Activated CD8-positive, alpha-beta T cell treated with anti-CD3 and anti-CD28 coated beads for 36 hours (primary cell): Measurements from ENCODE around the gene PHLDA1. TPM values are rescaled to one million over a fixed set of nuclear protein-coding genes. Genes with fewer than 3 reads are reported as not detected.
A peak's percentile ranks its signal among the peaks of the same experiment; 100 is the strongest.

Experiments used
- ATAC-seq: fragments of 200-7000 bp; cut with Tn5 transposase; one replicate; pipeline ENCODE4 v1.10.0; 2021; ENCODE audit warnings: mild to moderate bottlenecking, moderate library complexity
- CTCF ChIA-PET: fragments of 350-600 bp; sonication (Branson Sonifier 250); formaldehyde crosslinking; loops from one replicate; lab custom pipeline; 2021; ENCODE audit warnings: antibody characterized with exemption; lab: Charles Lee
- POLR2A ChIA-PET: fragments of 350-600 bp; sonication (Branson Sonifier 250); formaldehyde crosslinking; loops from one replicate; lab custom pipeline; 2021; ENCODE audit warnings: antibody characterized with exemption; lab: Charles Lee
- DNase-seq: peaks from one replicate; pipeline ENCODE4 v3.0.0-alpha.2; 2020
- H3K27ac Mint-ChIP-seq: one replicate; pipeline ENCODE4 v1.8.0; 2021; ENCODE audit warnings: mild to moderate bottlenecking, mixed read lengths
- H3K27me3 Mint-ChIP-seq: one replicate; pipeline ENCODE4 v1.8.0; 2021; ENCODE audit warnings: mixed read lengths
- H3K36me3 Mint-ChIP-seq: one replicate; pipeline ENCODE4 v1.8.0; 2021; ENCODE audit warnings: low read depth, mixed read lengths
- H3K4me1 Mint-ChIP-seq: one replicate; pipeline ENCODE4 v1.8.0; 2021; ENCODE audit warnings: low read depth, mixed read lengths
- H3K4me3 Mint-ChIP-seq: one replicate; pipeline ENCODE4 v1.8.0; 2021; ENCODE audit warnings: mild to moderate bottlenecking, moderate library complexity, mixed read lengths
- H3K9me3 Mint-ChIP-seq: one replicate; pipeline ENCODE4 v1.8.0; 2021; ENCODE audit warnings: mixed read lengths
- intact Hi-C: fragments of 100-400 bp; cut with micrococcal nuclease; formaldehyde crosslinking; loops from one replicate; pipeline ENCODE4 v1.10.0; 2022
- total RNA-seq, 2 experiments: library from RNA; stranded (reverse); gene quantifications; one replicate each; pipeline ENCODE4 v1.2.3, GENCODE V29; 2021
- TF ChIP-seq, protein P1 (sequence below): fragments of 200-600 bp; IDR thresholded peaks from one replicate; pipeline ENCODE4 v1.8.0; 2022; ENCODE audit warnings: antibody characterized with exemption, mild to moderate bottlenecking

The PHLDA1 gene
- total RNA-seq, 2 experiments from 2014 or later = 33.9 to 35.0 TPM

GRCh38 chr12:76075448-76075847, 43.9 kb upstream of the PHLDA1 start:
- Mint-ChIP-seq H3K4me1 (peaks cover 80% of the 10 kb centered on the region), H3K27me3 (no peaks in the 10 kb centered on the region), H3K4me3 (no peak overlapping the region), H3K36me3 (peaks cover 75% of the 10 kb centered on the region), H3K9me3 (peaks cover 5% of the 10 kb centered on the region), H3K27ac (no peak overlapping the region)
- TF ChIP-seq, protein P1, sequence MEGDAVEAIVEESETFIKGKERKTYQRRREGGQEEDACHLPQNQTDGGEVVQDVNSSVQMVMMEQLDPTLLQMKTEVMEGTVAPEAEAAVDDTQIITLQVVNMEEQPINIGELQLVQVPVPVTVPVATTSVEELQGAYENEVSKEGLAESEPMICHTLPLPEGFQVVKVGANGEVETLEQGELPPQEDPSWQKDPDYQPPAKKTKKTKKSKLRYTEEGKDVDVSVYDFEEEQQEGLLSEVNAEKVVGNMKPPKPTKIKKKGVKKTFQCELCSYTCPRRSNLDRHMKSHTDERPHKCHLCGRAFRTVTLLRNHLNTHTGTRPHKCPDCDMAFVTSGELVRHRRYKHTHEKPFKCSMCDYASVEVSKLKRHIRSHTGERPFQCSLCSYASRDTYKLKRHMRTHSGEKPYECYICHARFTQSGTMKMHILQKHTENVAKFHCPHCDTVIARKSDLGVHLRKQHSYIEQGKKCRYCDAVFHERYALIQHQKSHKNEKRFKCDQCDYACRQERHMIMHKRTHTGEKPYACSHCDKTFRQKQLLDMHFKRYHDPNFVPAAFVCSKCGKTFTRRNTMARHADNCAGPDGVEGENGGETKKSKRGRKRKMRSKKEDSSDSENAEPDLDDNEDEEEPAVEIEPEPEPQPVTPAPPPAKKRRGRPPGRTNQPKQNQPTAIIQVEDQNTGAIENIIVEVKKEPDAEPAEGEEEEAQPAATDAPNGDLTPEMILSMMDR = no peak
- intact Hi-C loops = no loop called here
- DNase-seq = no peak
- POLR2A ChIA-PET = interaction anchor here (3.0 kb wide), 1 partner anchor 8 kb away, joined by 12 read pairs; the partner anchor contains the start of gene NAP1L1
- CTCF ChIA-PET = interaction anchor here (1.3 kb wide), 1 partner anchor 381 kb away, joined by 5 read pairs; no protein-coding TSS in a partner anchor
- ATAC-seq = no peak

DNA sequence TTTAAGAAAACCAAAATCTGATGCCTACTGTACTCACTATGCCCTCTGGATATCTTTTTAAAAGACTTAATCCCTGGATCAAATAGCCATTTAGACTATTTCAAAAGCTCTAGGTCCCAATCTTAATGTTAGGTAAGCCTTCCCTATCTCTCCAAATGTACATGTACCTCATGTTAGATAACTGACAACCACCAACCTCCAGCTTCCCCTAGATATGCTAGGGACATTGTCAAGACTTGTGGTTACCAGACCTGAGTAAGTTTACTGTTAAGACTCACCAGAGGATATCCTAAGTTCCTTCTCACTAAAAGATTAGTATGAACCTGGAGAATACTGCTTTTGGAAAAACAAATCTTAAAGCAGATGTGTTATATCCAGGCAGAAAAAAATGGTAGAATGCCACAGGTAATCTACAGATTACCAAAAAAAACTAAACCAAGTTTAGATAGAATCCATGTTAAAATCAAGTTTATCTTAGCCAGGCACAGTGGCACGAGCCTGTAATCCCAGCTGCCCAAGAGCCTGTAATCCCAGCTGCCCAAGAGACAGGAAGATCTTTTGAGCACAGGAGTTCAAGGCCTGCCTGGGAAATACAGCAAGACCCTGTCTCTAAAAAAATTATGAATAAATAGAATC, 43.2 kb upstream of the PHLDA1 start:
- Mint-ChIP-seq H3K27me3 (no peaks in the 10 kb centered on the region), H3K36me3 (peaks cover 76% of the 10 kb centered on the region), H3K27ac (peak overlapping the region; percentile 0), H3K4me1 (peaks cover 78% of the 10 kb centered on the region), H3K9me3 (peaks cover 5% of the 10 kb centered on the region), H3K4me3 (no peak overlapping the region)
- ChIA-PET CTCF (interaction anchor here (1.3 kb wide), 1 partner anchor 381 kb away, joined by 5 read pairs; no protein-coding TSS in a partner anchor), POLR2A (interaction anchor here (1.1 to 3.0 kb wide), 2 partner anchors 9 to 32 kb away, joined by 3 to 12 read pairs; partner anchors contain the start of gene NAP1L1)
- TF ChIP-seq, protein P1 = no peak
- intact Hi-C loops = no loop called here
- no peak for DNase-seq
- ATAC-seq = no peak

DNA sequence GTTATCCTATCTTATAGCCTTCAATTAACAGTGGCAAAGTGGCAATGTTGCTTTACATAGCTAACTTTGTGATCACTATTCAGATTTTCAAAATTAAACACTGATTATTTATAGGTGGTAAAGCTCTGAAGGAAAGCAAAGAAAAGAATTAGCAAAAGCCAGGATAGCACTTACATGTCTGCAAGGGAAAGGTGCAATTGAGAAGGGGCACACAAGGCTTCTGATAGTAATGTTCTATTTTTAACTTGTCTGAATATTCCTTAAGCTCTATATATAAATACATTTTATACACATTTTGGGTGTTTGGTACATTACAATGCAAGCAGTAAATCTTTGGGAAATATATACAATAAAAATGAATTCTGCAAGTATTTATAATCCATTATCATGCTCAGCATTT, 42.0 kb upstream of the PHLDA1 start:
- intact Hi-C loops = no loop called here
- ChIA-PET CTCF (interaction anchor here (1.4 kb wide), 1 partner anchor 8 kb away, joined by 5 read pairs; no protein-coding TSS in a partner anchor), POLR2A (interaction anchor here (0.7 to 3.0 kb wide), 3 partner anchors 10 to 30 kb away, joined by 3 to 12 read pairs (median 3); partner anchors contain the start of gene NAP1L1)
- H3K4me3 Mint-ChIP-seq = no peak overlapping the region
- peaks cover 77% of the 10 kb centered on the region for H3K4me1 Mint-ChIP-seq
- TF ChIP-seq, protein P1 = no peak
- no peak overlapping the region for H3K27ac Mint-ChIP-seq
- peaks cover 75% of the 10 kb centered on the region for H3K36me3 Mint-ChIP-seq
- H3K27me3 Mint-ChIP-seq = no peaks in the 10 kb centered on the region
- peaks cover under 1% of the 10 kb centered on the region for H3K9me3 Mint-ChIP-seq
- DNase-seq = no peak
- no peak for ATAC-seq

GRCh38 chr12:76072568-76072967, 41.0 kb upstream of the PHLDA1 start:
- TF ChIP-seq, protein P1 = no peak
- CTCF ChIA-PET = interaction anchor here (1.4 kb wide), 1 partner anchor 9 kb away, joined by 5 read pairs; no protein-coding TSS in a partner anchor
- no peak for DNase-seq
- Mint-ChIP-seq H3K4me1 (peaks cover 78% of the 10 kb centered on the region), H3K36me3 (peaks cover 76% of the 10 kb centered on the region), H3K4me3 (no peak overlapping the region), H3K27me3 (no peaks in the 10 kb centered on the region), H3K27ac (no peak overlapping the region), H3K9me3 (no peaks in the 10 kb centered on the region)
- POLR2A ChIA-PET = interaction anchor here (0.6 to 3.0 kb wide), 5 partner anchors 8 to 56 kb away, joined by 3 to 12 read pairs (median 3); partner anchors contain the start of gene NAP1L1
- intact Hi-C loops = no loop called here
- ATAC-seq = no peak

DNA sequence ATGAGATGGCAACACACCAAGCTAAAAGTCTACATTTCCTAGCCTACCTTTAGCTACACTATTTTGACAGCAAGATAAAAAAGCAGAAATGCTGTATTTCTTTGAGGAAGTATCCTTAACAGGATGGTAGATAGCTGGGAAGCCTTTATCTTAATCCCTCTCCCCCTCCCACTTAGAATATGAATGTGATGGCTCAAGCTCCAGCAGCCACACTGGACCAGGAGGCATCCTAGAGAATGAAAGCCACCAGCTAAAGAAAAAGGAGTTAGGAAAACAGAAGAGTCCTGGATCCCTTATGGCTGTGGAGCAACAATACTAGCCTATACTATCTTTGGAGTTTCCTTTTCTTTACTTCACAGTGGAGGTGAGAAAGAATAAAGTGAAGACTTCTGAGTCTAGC, 37.8 kb upstream of the PHLDA1 start:
- ATAC-seq (no peak), DNase-seq (no peak)
- H3K4me1 Mint-ChIP-seq = peaks cover 68% of the 10 kb centered on the region
- H3K4me3 Mint-ChIP-seq = no peak overlapping the region
- H3K36me3 Mint-ChIP-seq = peaks cover 86% of the 10 kb centered on the region
- intact Hi-C loops = no loop called here
- peaks cover 15% of the 10 kb centered on the region for H3K9me3 Mint-ChIP-seq
- POLR2A ChIA-PET = interaction anchor here (2.0 kb wide), 1 partner anchor 14 kb away, joined by 8 read pairs; the partner anchor contains the start of gene NAP1L1
- TF ChIP-seq, protein P1 = no peak
- CTCF ChIA-PET = interaction anchor here (1.3 kb wide), 1 partner anchor 279 kb away, joined by 4 read pairs; the partner anchor contains the start of gene BBS10
- no peaks in the 10 kb centered on the region for H3K27me3 Mint-ChIP-seq
- H3K27ac Mint-ChIP-seq = peak overlapping the region; percentile 76
